ENCODE measurements around the gene UBE2H. TPM values are rescaled to one million over a fixed set of nuclear protein-coding genes. Genes with fewer than 3 reads are reported as not detected.
A peak's percentile ranks its signal among the peaks of the same experiment; 100 is the strongest.

UBE2H gene
- total and polyA plus RNA-seq, 9 donors = 48.9 to 96.3 (median 84.4) TPM

- peaks cover 4% of the 10 kb centered on the region for H3K36me3 ChIP-seq (ENCODE audit: control insufficient read depth, insufficient read depth, low read length)
Observed at GRCh38 chr7:129951226-129952085, 1.3 kb downstream of the UBE2H start.

GRCh38 chr7:129950933-129951225, 1.9 kb downstream of the UBE2H start:
- WGBS (ENCODE audit: insufficient coverage) = 22% methylated on average over 1 of the region's 1 CpG
- no peaks in the 10 kb centered on the region for H3K27me3 ChIP-seq (ENCODE audit: control insufficient read depth, insufficient read depth, low read length)
- H3K36me3 ChIP-seq (ENCODE audit: control insufficient read depth, insufficient read depth, low read length) = peaks cover 4% of the 10 kb centered on the region
- H3K9me3 ChIP-seq (replicated peaks; ENCODE audit: control insufficient read depth, low read depth, low read length) = no peaks in the 10 kb centered on the region
- DNase-seq = no peak
- peak overlapping the region; percentile 96 for H3K27ac ChIP-seq (ENCODE audit: low read length)
- peaks cover 25% of the 10 kb centered on the region for H3K4me1 ChIP-seq (ENCODE audit: control insufficient read depth, insufficient read depth, low read length)
- peak overlapping the region; percentile 70 for H3K4me3 ChIP-seq (ENCODE audit: low read length)

More at GRCh38 chr7:129951226-129952085, 1.3 kb downstream of the UBE2H start:
- H3K4me1 ChIP-seq (ENCODE audit: control insufficient read depth, insufficient read depth, low read length) = peaks cover 25% of the 10 kb centered on the region
- H3K9me3 ChIP-seq (replicated peaks; ENCODE audit: control insufficient read depth, low read depth, low read length) = no peaks in the 10 kb centered on the region
- H3K27ac ChIP-seq (ENCODE audit: low read length) = peak overlapping the region; percentile 96
- WGBS (ENCODE audit: insufficient coverage) = 0% methylated on average over 1 of the region's 8 CpGs
- H3K27me3 ChIP-seq (ENCODE audit: control insufficient read depth, insufficient read depth, low read length) = no peaks in the 10 kb centered on the region
- H3K4me3 ChIP-seq (ENCODE audit: low read length) = peak overlapping the region; percentile 70
- peak; percentile 61 for DNase-seq

- 20% methylated on average over 1 of the region's 9 CpGs for WGBS (ENCODE audit: insufficient coverage)
- H3K9me3 ChIP-seq (replicated peaks; ENCODE audit: control insufficient read depth, low read depth, low read length) = no peaks in the 10 kb centered on the region
- no peaks in the 10 kb centered on the region for H3K27me3 ChIP-seq (ENCODE audit: control insufficient read depth, insufficient read depth, low read length)
- peaks cover 25% of the 10 kb centered on the region for H3K4me1 ChIP-seq (ENCODE audit: control insufficient read depth, insufficient read depth, low read length)
- H3K4me3 ChIP-seq (ENCODE audit: low read length) = peak overlapping the region; percentile 70
- peak overlapping the region; percentile 96 for H3K27ac ChIP-seq (ENCODE audit: low read length)
- H3K36me3 ChIP-seq (ENCODE audit: control insufficient read depth, insufficient read depth, low read length) = peaks cover 4% of the 10 kb centered on the region
- peak; percentile 61 for DNase-seq
Observed at GRCh38 chr7:129950191-129950932, 2.4 kb downstream of the UBE2H start.

- H3K4me1 ChIP-seq (ENCODE audit: control insufficient read depth, insufficient read depth, low read length) = peaks cover 25% of the 10 kb centered on the region
- 17% methylated on average over 1 of the region's 10 CpGs for WGBS (ENCODE audit: insufficient coverage)
- H3K9me3 ChIP-seq (replicated peaks; ENCODE audit: control insufficient read depth, low read depth, low read length) = no peaks in the 10 kb centered on the region
- H3K27me3 ChIP-seq (ENCODE audit: control insufficient read depth, insufficient read depth, low read length) = no peaks in the 10 kb centered on the region
- peak overlapping the region; percentile 96 for H3K27ac ChIP-seq (ENCODE audit: low read length)
- peaks cover 4% of the 10 kb centered on the region for H3K36me3 ChIP-seq (ENCODE audit: control insufficient read depth, insufficient read depth, low read length)
- H3K4me3 ChIP-seq (ENCODE audit: low read length) = peak overlapping the region; percentile 70
- peak; percentile 51 for DNase-seq
Observed at GRCh38 chr7:129949292-129950133, 3.2 kb downstream of the UBE2H start.

- Histone ChIP-seq H3K4me1 (ENCODE audit: control insufficient read depth, insufficient read depth, low read length) (peaks cover 25% of the 10 kb centered on the region), H3K27me3 (ENCODE audit: control insufficient read depth, insufficient read depth, low read length) (no peaks in the 10 kb centered on the region), H3K4me3 (ENCODE audit: low read length) (peak overlapping the region; percentile 70), H3K36me3 (ENCODE audit: control insufficient read depth, insufficient read depth, low read length) (peaks cover 4% of the 10 kb centered on the region), H3K27ac (ENCODE audit: low read length) (peak overlapping the region; percentile 96), H3K9me3 (replicated peaks; ENCODE audit: control insufficient read depth, low read depth, low read length) (no peaks in the 10 kb centered on the region)
- WGBS (ENCODE audit: insufficient coverage) = 4% methylated on average over 5 of the region's 10 CpGs
- DNase-seq = peak; percentile 97
Observed at GRCh38 chr7:129948877-129949291, 3.9 kb downstream of the UBE2H start.

- peak overlapping the region; percentile 96 for H3K27ac ChIP-seq (ENCODE audit: low read length)
- 93% methylated on average over 4 of the region's 5 CpGs for WGBS (ENCODE audit: insufficient coverage)
- no peak for DNase-seq
- H3K27me3 ChIP-seq (ENCODE audit: control insufficient read depth, insufficient read depth, low read length) = no peaks in the 10 kb centered on the region
- peaks cover 25% of the 10 kb centered on the region for H3K4me1 ChIP-seq (ENCODE audit: control insufficient read depth, insufficient read depth, low read length)
- no peaks in the 10 kb centered on the region for H3K9me3 ChIP-seq (replicated peaks; ENCODE audit: control insufficient read depth, low read depth, low read length)
- H3K4me3 ChIP-seq (ENCODE audit: low read length) = no peak overlapping the region
- peaks cover 7% of the 10 kb centered on the region for H3K36me3 ChIP-seq (ENCODE audit: control insufficient read depth, insufficient read depth, low read length)
Observed at GRCh38 chr7:129948338-129948737, 4.4 kb downstream of the UBE2H start.

- Histone ChIP-seq H3K4me1 (ENCODE audit: control insufficient read depth, insufficient read depth, low read length) (peaks cover 25% of the 10 kb centered on the region), H3K9me3 (replicated peaks; ENCODE audit: control insufficient read depth, low read depth, low read length) (no peaks in the 10 kb centered on the region), H3K36me3 (ENCODE audit: control insufficient read depth, insufficient read depth, low read length) (peaks cover 10% of the 10 kb centered on the region), H3K27ac (ENCODE audit: low read length) (no peak overlapping the region), H3K27me3 (ENCODE audit: control insufficient read depth, insufficient read depth, low read length) (no peaks in the 10 kb centered on the region), H3K4me3 (ENCODE audit: low read length) (no peak overlapping the region)
- DNase-seq = peak; percentile 29
- WGBS (ENCODE audit: insufficient coverage) = 87% methylated on average over 3 of the region's 8 CpGs
Observed at GRCh38 chr7:129947701-129948100, 5.1 kb downstream of the UBE2H start.

GRCh38 chr7:129947049-129947448, 5.7 kb downstream of the UBE2H start:
- Histone ChIP-seq H3K4me3 (ENCODE audit: low read length) (no peak overlapping the region), H3K4me1 (ENCODE audit: control insufficient read depth, insufficient read depth, low read length) (peaks cover 25% of the 10 kb centered on the region), H3K27me3 (ENCODE audit: control insufficient read depth, insufficient read depth, low read length) (no peaks in the 10 kb centered on the region), H3K9me3 (replicated peaks; ENCODE audit: control insufficient read depth, low read depth, low read length) (no peaks in the 10 kb centered on the region), H3K36me3 (ENCODE audit: control insufficient read depth, insufficient read depth, low read length) (peaks cover 10% of the 10 kb centered on the region), H3K27ac (ENCODE audit: low read length) (no peak overlapping the region)
- WGBS (ENCODE audit: insufficient coverage) = no CpG with 5 or more reads among the region's 3 CpGs
- DNase-seq = no peak

- no CpG with 5 or more reads among the region's 5 CpGs for WGBS (ENCODE audit: insufficient coverage)
- H3K27ac ChIP-seq (ENCODE audit: low read length) = no peak overlapping the region
Observed at GRCh38 chr7:129946282-129946681, 6.5 kb downstream of the UBE2H start.

More at GRCh38 chr7:129946282-129946681, 6.5 kb downstream of the UBE2H start:
- Histone ChIP-seq H3K36me3 (ENCODE audit: control insufficient read depth, insufficient read depth, low read length) (peaks cover 12% of the 10 kb centered on the region), H3K9me3 (replicated peaks; ENCODE audit: control insufficient read depth, low read depth, low read length) (no peaks in the 10 kb centered on the region), H3K4me1 (ENCODE audit: control insufficient read depth, insufficient read depth, low read length) (peaks cover 21% of the 10 kb centered on the region), H3K4me3 (ENCODE audit: low read length) (no peak overlapping the region), H3K27me3 (ENCODE audit: control insufficient read depth, insufficient read depth, low read length) (no peaks in the 10 kb centered on the region)
- DNase-seq = no peak

All from muscle of leg (tissue), 11 donors.